ENCODE results near the gene SPATA31E1.

DNA sequence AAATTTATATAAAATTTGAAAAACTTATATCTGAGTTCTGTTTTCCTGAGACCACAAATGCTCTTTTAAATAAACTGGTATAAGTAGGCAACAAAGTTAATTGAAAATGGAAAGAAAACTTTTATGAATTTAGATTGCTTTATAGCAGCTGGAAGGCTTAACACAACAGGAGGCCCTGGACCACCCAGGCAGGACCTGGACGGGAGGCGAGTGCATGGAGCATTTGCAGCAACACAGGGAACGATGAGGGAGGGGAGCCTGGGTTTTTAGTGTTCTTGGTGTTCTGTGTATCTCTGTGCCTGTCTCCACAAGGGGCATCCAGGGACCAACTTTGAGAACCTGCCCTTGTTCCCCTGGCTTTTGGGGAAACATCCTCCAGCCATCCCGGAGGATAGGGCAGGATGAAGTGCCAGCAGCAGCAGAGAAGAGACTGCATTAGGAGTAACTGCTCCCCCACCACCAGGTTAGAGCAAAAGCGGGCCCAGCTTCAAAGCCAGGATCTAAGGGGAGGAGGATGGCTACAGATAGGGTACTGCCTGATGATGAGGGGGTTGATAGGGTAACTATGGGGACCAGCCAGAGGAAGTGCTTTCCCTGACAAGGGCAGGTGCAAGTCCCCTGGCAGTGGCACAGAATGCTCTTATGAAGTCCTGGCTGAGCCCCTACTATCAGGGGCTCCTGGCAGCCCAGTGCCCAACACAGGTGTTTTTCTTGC, 6.7 kb upstream of the SPATA31E1 start:
- TF ChIP-seq CHD1 (IDR thresholded peaks at IDR 0.05; ENCODE audit: low read depth, low read length): no peak
- no peak for TF ChIP-seq ATF7 (IDR thresholded peaks at IDR 0.05; ENCODE audit: low read depth)

Data from GM12878 (cell line).